H1 (cell line): ENCODE results near the gene LMO2. TPM values are rescaled to one million over a fixed set of nuclear protein-coding genes. Genes with fewer than 3 reads are reported as not detected.

Experiments
- ATF3 ChIP-seq: IDR thresholded peaks from 2 replicates; pipeline ENCODE4 v1.6.1; 2011; ENCODE audit warnings: low read depth, mild to moderate bottlenecking, low read length; ENCODE audit not compliant: insufficient read depth
- CTCF ChIP-seq, 3 experiments: IDR thresholded peaks; 1 replicate in 2 of 3; 2 replicates in 1 of 3; pipeline versions ENCODE4 v1.5.1 to v1.6.1; 2011; ENCODE audit warnings: low read length in 3 of 3, mild to moderate bottlenecking in 3 of 3, inconsistent platforms in 2 of 3, low read depth in 1 of 3, moderate library complexity in 1 of 3; ENCODE audit not compliant: insufficient read depth in 1 of 3; ENCODE audit errors: control extremely low read depth in 1 of 3
- KDM5A ChIP-seq: fragments of 200-600 bp; IDR thresholded peaks from 2 replicates; pipeline ENCODE4 v1.7.1; 2012; ENCODE audit warnings: mild to moderate bottlenecking, low read length, inconsistent platforms, mixed read lengths
- POLR2AphosphoS5 ChIP-seq: IDR thresholded peaks from 2 replicates; pipeline ENCODE4 v1.6.1; 2011; ENCODE audit warnings: low read depth, low read length
- POU5F1 ChIP-seq: IDR thresholded peaks from 2 replicates; pipeline ENCODE4 v1.6.1; 2011; ENCODE audit warnings: low read depth, mild to moderate bottlenecking, low read length, moderate library complexity
- SP1 ChIP-seq: IDR thresholded peaks from 2 replicates; pipeline ENCODE4 v1.6.1; 2011; ENCODE audit warnings: low read depth, low read length
- SP2 ChIP-seq: IDR thresholded peaks from 2 replicates; pipeline ENCODE4 v1.6.1; 2012; ENCODE audit warnings: mild to moderate bottlenecking, low read length, inconsistent platforms
- SRF ChIP-seq: IDR thresholded peaks from 2 replicates; pipeline ENCODE4 v1.6.1; 2011; ENCODE audit warnings: mild to moderate bottlenecking, low read depth, low read length, moderate library complexity
- TAF1 ChIP-seq: IDR thresholded peaks from 2 replicates; pipeline ENCODE4 v1.6.1; 2011; ENCODE audit warnings: mild to moderate bottlenecking, low read depth, low read length
- TEAD4 ChIP-seq: IDR thresholded peaks from 2 replicates; pipeline ENCODE4 v1.6.1; 2012; ENCODE audit warnings: low read depth, low read length, inconsistent platforms, mixed read lengths
- USF2 ChIP-seq: IDR thresholded peaks from 2 replicates; pipeline ENCODE4 v1.6.1; 2011; ENCODE audit warnings: low read length, improper control_type of control experiment
- polyA plus RNA-seq, 7 experiments: library from polyadenylated mRNA; depleted of rRNA in 3 of 7; stranded (reverse) in 5 of 7; unstranded in 2 of 7; fragments of >200 nt in 5 of 7; fragments of 200-250 nt in 2 of 7; gene quantifications; 1 replicate in 5 of 7; 2 replicates in 1 of 7; 4 replicates in 1 of 7; pipeline versions ENCODE4 v1.2.1 to v1.2.3, GENCODE V29; 2011 to 2013; ENCODE audit warnings: missing spikeins in 2 of 7, mixed read lengths in 2 of 7
- total RNA-seq: library from RNA; stranded (reverse); fragmentation: NEBNext Ultra II Directional; extraction: Animal tissue kit (Norgen Biotek cat#: 25700); gene quantifications from 2 replicates; pipeline ENCODE4 v1.2.1, GENCODE V29; 2021

The LMO2 gene
- total and polyA plus RNA-seq, 2 of the 8 experiments (the other 6 are each of a cell fraction or from before 2014, with no cell fraction given) = 1.6 to 2.7 TPM

- no peak for TF ChIP-seq CTCF (IDR thresholded peaks at IDR 0.05; ENCODE audit: control extremely low read depth in 1 of 3, insufficient read depth in 1 of 3, low read depth in 1 of 3, low read length in 3 of 3)
- TF ChIP-seq USF2 = no peak
- no peak for TF ChIP-seq SP1
- no peak for TF ChIP-seq POU5F1
- no peak for TF ChIP-seq TAF1
- no peak for TF ChIP-seq KDM5A
- TF ChIP-seq TEAD4 = no peak
- no peak for TF ChIP-seq ATF3
- no peak for TF ChIP-seq POLR2AphosphoS5
- TF ChIP-seq SRF = no peak
- TF ChIP-seq SP2 = no peak
Observed at GRCh38 chr11:33910296-33910957, 18.6 kb upstream of the LMO2 start (continued).
